Gastroesophageal sphincter (tissue), 3 donors: Measurements from ENCODE around the gene SLC2A13.

ENCODE experiments used
- POLR2A ChIP-seq, 2 donors: fragments of 450-650 bp; IDR thresholded peaks; one replicate each; pipeline ENCODE4 v1.6.1; 2017; ENCODE audit warnings: antibody characterized with exemption in 2 of 2, mild to moderate bottlenecking in 2 of 2, moderate library complexity in 1 of 2
- POLR2AphosphoS5 ChIP-seq: sonication (generic); formaldehyde crosslinking; IDR thresholded peaks from one replicate; pipeline ENCODE4 v1.6.1; 2017; ENCODE audit warnings: antibody characterized with exemption
- TF ChIP-seq, protein P1 (sequence below), 4 experiments: fragments of 200-600 bp in 2 of 4; fragments of 450-650 bp in 2 of 4; sonication (generic) in 1 of 4; IDR thresholded peaks; one replicate each; pipeline ENCODE4 v1.5.1; 2017 to 2019; ENCODE audit warnings: antibody characterized with exemption in 4 of 4, mild to moderate bottlenecking in 2 of 4, moderate library complexity in 2 of 4

DNA sequence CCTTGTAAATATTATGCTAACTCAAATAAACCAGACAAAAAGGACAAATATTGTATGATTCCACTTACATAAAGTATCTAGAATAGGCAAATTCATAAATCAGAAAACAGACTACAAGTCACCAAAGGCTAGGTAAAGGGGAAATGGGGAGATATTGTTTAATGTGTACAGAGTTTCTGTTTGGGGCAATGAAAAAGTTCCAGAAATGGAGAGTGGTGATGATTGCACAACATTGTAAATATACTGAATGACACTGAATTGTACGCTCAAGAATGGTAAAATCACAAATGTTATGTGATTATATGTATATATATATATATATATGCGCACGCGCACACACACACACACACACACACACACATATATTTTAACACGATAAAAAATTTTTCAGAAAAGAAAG, 182.5 kb downstream of the SLC2A13 start:
- TF ChIP-seq, protein P1, sequence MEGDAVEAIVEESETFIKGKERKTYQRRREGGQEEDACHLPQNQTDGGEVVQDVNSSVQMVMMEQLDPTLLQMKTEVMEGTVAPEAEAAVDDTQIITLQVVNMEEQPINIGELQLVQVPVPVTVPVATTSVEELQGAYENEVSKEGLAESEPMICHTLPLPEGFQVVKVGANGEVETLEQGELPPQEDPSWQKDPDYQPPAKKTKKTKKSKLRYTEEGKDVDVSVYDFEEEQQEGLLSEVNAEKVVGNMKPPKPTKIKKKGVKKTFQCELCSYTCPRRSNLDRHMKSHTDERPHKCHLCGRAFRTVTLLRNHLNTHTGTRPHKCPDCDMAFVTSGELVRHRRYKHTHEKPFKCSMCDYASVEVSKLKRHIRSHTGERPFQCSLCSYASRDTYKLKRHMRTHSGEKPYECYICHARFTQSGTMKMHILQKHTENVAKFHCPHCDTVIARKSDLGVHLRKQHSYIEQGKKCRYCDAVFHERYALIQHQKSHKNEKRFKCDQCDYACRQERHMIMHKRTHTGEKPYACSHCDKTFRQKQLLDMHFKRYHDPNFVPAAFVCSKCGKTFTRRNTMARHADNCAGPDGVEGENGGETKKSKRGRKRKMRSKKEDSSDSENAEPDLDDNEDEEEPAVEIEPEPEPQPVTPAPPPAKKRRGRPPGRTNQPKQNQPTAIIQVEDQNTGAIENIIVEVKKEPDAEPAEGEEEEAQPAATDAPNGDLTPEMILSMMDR (IDR thresholded peaks at IDR 0.05), result no peak
- TF ChIP-seq POLR2A (IDR thresholded peaks at IDR 0.05) (no peak), POLR2AphosphoS5 (no peak)
